Right kidney (tissue), 9 donors: ENCODE data around the gene SLC17A3.

Experiments used
- DNase-seq: peaks from one replicate; pipeline ENCODE4 v3.0.0-alpha.2; 2016
- long read RNA-seq, 8 donors: transcript quantifications; one replicate each; lab custom pipeline, GENCODE V29; 2026

The SLC17A3 gene, protein sequence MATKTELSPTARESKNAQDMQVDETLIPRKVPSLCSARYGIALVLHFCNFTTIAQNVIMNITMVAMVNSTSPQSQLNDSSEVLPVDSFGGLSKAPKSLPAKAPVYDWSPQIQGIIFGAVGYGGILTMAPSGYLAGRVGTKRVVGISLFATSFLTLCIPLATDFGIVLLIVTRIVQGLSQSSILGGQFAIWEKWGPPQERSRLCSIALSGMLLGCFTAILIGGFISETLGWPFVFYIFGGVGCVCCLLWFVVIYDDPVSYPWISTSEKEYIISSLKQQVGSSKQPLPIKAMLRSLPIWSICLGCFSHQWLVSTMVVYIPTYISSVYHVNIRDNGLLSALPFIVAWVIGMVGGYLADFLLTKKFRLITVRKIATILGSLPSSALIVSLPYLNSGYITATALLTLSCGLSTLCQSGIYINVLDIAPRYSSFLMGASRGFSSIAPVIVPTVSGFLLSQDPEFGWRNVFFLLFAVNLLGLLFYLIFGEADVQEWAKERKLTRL
- long read RNA-seq, donor 1, result 0 reads
- long read RNA-seq, donor 2, result 0 reads
- long read RNA-seq, donor 3, result 0 reads
- long read RNA-seq, donor 4, result 0 reads
- long read RNA-seq, donor 5, result 0 reads
- long read RNA-seq, donor 6, result 0 reads
- long read RNA-seq, donor 7, result 0 reads
- long read RNA-seq, donor 8, result 0 reads

DNA sequence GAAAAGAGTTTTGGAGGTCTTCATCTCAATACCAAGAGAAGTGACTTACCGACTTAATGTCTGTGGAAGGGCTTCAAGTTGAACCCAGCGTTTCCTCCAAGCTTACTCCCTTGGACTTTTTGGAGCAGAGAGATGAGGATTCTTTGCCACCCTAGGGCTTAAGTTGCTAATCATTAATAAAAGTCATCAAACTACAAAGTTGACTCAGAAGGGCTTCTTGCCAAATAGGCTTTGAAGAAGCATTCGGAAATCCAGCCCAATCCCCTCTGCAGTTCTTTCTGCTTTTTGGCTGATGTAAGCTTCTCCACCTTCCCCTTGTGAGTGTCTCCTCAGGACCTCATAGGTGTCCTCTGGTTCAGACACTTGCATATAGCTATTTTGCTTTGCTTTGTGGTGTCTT, at the start of gene SLC17A3:
Gene SLC17A3 (minus strand): TSS at position 126 of the 400 bp plus-strand sequence. CDS start 5,856 bp downstream, outside the sequence.
- no peak for DNase-seq

DNA sequence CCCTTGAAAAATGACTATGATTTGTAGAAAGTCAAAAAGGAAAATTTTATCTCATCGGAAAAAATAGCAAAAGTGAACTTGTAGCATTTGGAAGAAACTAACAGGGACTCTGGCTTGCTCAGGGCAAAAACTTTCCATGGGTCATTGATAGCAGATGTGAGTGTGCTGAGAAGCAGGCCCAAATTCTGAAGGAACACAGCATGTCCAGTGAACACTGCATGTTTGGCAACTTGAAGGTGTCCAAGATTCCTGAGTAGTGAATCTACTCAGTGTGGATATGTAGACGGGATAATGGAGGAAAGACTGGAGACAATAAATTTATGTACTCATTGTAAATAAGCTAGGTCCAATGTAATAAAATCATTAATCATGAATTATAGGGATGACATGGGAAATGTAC, 48.3 kb upstream of the SLC17A3 start:
- no peak for DNase-seq

DNA sequence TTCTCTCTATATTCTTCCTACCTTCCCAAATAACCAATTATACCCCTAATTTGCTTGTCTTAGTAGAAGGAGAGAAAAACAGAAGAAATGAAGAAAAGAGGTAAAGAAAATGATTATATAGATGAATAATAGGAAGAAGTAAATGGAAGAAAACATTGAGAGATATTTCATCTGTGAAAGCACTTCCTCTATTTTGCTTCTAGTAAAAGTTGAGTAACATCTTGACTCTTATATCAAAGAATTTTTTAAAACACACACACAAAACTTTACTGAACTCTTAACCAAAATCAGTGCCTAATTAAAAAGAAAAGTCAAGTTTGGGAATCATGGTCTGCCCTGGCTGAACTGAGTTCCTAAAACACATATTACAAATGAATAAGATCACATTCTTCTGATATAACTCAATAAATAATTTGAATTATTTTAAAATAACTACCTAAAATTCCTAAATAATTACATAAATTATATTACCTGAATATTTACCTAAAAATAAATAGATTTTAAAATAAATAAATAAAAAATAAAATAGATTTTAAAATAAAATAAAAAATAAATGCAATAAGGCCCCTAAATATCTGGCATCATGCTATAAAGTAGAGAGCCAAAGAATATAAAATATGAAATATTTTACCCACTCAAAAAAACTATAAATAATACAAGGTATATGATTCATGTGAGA, 47.6 kb upstream of the SLC17A3 start:
- no peak for DNase-seq

DNA sequence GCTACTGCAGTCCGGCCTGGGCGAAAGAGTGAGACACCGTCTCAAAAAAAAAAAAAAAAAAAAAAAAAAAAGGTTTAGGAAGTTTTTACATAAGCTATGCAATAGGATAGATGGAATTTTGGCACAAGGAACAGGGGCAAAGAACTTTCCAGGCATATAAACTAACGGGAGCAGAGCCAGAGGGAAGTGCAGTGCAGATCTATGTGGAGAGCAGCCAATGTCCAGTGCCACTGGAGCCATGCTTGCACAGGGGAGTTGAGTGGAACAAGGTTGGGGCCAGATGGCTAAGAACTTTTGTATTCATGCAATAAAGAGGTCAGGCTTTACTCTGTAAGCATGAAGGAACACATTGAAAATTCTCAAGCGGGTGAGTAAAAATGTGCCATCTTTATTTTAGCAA, 45.6 kb upstream of the SLC17A3 start:
- DNase-seq, result no peak

DNA sequence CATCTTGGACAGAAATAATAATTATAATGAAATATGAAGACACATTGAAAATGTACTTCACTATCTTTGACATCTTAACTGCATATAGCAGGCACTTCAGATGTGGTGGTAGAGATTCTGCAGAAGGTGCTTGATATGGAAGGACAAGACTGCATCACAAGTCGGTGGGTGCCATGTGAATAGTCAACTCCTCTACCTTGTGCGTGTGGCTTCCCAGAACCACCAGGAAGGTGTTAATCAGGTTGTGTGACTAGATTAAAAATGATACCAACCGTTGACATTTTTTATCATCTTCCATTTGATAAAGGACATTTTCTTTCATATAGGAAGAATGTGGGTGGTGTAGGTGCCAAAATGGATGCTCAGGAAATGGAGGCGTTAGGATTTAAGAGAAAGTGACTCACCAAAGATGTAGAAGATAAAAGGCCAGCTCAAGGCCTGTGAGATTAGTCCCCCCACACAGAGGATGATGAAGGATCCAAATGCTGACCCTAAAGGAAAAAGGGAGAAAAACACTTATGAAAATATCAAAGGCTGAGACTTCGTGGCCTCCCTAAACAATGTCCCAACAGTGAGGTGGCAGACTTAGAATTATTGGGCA, 44.1 kb upstream of the SLC17A3 start:
- no peak for DNase-seq

DNA sequence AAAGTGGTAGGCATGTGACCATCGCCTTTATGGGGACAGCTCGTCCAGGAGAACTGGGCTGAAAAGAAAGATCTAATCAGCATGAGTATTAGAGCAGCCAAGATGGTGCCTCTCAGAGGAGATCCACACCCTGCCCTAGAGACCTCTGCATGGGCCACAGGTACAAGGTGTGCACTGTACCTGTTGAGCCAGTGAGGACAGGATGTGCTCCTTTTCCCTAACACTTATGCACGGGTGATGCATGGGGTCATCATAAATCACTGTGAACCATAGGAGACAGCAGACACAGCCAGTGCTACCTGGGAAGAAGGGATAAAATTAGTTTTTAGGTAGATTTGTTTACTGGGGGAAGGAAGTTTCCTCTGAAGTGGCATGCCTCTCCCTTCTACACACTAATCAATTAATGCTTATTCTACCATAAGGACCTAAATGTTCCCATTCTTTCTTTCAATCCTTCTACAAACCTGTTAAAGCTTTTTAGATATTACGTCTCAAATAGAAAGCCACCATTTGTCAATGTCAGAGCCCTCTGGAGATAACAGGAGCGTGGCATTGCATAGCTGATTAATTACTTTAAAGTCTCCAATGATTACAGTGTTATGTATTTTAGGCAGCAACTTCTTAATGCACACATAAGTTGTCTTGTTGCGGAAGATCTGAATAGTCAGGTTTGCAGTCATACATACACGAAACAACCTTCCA, 42.9 kb upstream of the SLC17A3 start:
- no peak for DNase-seq

DNA sequence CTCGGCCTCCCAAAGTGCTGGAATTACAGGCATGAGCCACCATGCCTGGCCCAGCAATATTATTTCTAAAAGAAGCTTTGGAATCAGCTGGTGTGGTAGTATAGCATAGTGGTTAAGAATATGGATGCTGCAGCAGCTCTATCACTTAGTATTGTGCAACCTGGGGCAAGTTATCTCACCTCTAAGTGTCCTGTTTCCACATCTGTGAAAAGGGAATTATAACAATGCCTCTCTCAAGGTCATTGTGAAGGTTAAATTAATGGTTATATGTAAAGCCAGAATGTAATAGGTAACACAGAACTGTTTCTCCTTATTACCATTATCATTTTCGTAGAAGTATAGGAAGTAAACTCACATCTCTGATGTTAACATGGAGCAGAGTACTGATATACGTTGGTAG, 42.3 kb upstream of the SLC17A3 start:
- no peak for DNase-seq

DNA sequence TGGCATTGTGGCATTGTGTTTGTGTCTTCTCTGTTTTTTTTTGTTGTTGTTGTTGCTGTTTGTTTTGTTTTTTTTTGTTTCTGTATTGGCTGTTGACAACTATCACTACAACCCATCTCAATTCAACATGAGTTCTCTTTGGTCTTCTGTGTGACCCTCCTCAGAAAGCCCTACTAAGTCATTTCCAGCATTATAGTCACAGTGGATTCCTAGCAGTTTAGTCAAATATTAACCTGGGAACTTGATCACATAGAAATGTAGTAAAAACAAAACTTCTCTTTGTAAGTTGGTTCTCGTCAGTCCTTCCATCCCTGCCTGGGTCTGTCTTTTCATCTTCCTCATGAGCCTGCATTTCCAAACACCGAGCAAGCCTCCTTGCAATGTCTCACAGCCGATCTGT, 39.7 kb upstream of the SLC17A3 start:
- no peak for DNase-seq

DNA sequence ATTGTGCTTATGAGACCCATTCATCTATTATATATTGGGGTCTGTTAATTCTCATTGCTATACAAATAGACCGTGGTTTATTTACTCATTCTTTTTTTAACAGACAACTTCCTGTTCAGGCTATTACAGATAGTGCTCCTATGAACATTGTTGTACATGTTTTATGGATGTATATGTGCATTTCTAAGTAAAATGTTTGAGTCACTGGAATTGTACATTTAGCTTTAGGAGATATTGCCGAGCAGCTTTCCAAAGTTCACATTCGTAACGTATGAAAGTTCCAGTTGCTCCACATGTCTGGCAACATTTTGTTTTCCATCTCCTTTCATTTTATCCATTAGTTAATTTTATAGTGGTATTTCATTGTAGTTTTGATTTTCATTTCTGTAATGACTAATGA, 37.3 kb upstream of the SLC17A3 start:
- DNase-seq, result no peak

DNA sequence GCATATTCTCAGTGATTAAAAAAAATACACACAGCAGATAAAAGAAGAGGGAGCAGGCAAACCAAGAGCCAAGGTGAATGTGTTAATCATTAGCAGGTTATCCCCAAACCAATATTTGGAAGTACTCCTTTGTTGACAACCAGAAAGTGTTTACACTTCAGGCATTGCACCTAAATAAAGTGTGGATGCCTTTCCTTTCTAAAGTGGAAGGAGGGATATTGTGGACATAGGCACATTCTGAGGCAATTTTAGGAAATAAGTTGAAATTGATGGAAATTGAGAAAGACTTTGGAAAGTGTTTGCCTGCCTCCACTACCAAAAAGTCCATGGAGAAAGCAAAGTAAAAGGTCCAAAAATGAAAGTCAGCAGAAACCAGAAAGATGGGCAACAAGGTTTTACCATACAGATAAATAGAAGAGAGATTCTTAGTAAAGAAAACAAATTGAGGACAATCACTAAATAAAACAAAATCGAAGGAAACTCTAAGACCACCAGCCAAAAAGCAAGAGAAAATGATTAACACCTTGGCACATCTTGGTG, 33.5 kb upstream of the SLC17A3 start:
- DNase-seq, result no peak

DNA sequence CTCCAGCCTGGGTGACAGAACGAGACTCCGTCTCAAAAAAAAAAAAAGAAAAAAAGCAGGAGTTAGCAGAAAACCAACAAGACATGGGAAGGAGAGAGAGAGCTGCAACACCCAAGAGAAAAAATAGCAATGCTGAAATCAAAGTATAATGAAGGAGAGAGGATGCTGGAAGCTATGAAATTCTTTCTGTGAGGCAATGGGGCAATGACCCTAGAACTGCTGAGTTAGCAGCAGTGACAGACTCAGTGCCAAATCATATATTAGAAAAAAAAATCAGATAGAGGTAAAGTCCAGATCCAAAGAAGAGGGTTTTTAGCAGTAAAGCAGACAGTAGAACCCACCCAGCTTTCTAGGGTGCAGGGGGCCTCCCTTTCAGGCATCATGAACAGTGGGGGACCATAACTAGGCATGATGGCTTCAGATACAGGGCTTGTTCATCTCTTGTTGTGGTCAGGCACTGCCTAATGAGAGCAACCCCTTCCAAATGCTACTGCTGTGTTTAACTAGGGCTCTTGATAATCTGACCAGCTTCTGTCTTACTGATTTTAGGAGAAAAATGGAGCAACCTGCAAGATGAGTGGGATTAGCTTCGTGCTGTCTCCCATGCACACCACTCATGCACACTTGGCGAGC, 29.5 kb upstream of the SLC17A3 start:
- no peak for DNase-seq

DNA sequence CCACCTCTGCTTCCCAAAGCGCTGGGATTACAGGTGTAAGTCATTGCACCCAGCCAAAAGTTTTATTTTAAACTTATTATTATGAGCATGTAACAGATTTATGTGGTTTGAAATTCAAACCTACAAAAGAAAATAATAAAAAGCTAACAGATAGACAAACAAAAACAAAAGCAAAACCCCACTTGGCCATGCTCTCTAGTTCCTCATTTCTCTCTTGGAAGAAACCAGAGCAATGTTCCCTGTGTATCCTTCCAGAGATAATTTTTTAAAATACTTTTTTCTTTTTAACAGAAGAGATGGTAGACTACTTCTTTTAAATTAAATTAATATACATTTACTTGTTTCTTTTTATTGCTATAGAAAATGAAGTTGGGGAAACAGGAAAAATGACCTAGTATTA, 28.0 kb upstream of the SLC17A3 start:
- DNase-seq, result no peak

DNA sequence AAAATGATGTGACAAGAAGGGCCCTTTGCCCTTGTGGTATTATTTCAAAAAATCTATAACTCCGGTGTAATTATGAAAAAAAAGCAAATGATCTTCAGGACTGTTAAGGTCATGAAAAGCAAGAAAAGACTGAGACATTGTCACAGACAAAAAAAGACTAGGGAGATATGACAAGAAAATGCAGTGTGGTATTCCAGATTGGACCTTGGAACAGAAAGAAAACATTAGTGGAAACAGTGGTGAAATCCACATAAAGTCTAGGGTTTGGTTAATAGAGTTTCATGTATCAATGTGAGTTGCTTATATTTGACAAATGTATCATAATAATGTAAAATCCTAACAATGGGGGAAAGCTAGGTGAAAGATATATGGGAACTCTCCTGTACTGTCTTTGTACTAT, 26.8 kb upstream of the SLC17A3 start:
- DNase-seq, result no peak

DNA sequence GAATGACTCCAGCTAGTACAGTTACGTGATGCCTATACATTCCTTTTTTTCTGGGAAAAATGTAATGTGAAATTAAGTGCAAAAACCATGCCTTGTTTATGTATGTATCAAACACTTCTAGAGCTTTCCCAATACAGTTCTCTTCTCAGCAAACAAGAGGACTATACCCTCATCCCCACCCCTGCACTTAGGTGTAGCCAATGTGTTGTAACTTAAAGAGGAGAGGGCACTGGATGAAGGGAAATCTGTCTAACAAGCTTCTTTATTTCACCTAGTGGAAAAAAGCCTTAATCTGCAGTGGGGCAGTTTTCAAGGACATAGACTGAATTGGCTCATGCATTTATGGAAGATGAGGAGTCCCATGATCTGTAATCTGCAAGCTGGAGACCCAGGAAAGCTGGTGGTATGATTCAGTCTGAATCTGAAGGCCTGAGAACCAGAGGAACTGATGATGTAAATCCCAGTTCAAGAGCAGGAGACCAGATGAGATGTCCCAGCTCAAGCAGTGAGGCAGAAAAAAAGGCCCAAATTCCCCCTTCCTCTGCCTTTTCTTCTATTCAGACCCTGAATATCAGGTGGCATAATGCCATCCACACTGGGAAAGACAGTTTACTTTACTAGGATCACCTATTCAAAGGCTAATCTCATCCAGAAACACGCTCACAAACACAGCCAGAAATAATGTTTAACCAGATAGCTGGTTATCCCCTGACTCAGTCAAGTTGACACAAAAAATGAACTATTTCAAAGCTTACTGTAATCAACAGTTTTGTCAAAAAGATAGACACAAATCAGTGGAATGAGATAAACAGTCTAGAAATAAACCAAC, 25.8 kb upstream of the SLC17A3 start:
- no peak for DNase-seq

DNA sequence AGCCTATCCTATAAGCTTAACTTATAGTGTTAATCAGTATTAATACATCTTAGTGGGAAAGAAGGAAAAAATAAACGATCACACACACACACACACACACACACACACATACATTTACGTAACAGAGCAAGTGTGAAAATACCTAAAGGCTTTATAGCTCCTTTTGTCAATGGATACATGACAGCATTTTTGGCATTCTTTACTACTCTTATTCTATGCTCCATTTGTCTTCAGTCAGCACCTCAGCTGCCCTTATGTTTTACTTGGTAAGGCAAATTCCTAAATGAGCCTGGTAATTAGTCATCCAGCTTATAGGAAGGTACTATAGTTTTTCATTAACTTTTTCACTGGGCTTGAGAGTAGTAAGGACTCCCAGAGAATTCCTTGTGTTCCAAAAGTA, 25.1 kb upstream of the SLC17A3 start:
- no peak for DNase-seq

DNA sequence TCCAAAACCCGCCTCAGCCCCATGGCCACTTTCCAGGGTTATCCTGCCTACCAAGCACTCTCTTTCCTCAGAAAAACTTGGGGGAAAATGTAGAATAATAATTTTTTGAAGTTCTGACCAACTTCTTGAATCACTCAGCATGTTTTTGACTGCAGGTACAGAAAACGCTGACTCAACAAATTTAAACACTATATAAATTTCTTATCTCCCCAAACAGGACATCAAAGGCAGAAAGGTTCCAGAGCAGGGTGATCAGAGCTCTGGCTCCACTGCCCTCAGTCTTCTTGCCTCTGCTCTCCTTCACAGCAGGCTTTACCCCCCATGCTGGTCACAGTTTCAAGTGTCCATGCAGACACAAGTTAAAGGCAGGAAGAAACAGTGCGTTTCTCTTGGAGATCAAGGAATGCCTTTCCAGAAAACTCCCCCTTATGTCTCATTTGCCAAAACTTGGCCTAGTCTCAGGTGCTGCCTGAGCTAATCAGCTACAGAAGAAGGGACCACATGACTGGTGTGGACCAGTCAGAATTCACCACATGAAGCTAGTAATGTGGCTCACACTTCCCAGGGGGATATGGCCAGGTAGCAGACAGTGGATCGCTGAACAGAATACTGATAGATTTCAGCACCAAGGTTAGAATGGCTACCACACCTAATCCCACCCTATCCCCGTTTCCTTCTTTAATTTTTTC, 24.4 kb upstream of the SLC17A3 start:
- DNase-seq, result peak; percentile 11

DNA sequence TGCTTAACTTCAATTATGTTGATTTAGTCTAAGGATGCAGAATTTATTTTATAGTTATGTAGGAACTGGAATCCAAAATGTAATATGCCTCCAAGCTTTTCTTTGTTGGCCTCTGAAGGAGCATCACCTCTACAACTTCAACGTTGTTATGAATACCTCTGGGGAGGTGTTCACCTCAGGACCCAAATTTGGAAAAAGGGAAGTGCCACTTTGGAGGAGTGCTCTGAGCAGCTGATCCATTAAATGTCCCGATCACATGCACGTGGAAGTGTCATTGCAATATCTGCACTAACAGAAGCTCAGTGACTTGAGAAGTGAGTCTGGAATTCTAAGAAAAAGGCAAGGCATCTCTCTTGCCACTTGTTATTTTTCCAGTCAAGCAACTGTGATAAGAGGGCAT, 22.2 kb upstream of the SLC17A3 start:
- DNase-seq, result no peak

DNA sequence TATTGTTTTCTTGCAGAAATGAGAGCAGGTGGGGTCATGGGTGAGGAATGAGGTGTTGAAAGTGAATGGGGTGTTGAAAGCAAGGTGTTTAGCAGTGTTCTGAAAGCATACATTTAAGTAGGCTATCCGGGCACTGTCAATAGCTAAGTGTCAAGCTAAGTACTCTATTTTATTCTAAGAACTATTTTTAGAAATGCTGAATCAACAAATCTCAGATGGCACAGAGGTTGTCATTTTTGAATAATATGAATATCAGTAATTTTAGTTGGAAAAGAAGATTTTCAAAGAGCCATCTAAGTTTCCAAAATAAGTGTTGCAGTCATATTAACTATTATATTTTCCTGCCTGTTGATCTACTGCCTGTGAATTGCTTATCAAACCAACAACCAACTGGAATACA, 21.7 kb upstream of the SLC17A3 start:
- DNase-seq, result no peak

DNA sequence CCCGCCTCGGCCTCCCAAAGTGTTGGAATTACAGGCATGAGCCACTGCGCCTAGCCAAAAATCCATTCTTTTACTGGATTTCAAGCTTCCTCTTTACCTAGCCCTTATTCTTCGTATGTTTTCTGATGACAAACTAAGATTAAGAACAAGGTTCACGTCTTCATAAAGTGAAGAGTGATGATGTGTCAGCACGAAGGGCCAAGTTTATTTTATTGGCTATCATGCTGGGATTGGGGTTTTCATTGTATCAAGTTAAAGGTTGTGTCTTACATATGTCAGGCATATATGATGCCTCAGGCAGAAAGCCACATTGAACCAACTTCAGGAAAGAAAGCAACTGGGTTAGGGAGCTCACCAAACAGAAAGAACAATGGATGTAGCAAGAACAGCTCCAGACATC, 19.7 kb upstream of the SLC17A3 start:
- no peak for DNase-seq

DNA sequence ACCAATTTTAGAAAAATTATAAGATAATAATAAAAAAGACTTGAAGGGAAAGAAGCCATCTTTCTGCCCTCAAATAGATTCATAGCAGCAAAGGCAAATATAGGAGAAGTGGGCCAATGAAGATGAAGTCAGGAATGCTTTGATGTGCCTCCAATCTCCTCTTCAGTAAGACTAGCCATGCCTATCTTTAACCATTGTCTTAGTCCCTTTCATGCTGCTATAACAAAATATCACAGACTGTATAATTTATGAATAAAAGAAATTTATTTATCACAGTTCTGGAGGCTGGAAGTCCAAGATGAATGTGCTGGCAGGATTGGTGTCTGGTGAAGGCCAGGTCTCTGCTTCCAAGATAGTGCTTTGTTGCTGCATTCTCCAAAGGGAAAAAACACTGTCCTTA, 18.8 kb upstream of the SLC17A3 start:
- no peak for DNase-seq
